Daoy (cell line): ENCODE results near the gene TPCN2. TPM values are rescaled to one million over a fixed set of nuclear protein-coding genes. Genes with fewer than 3 reads are reported as not detected.
"Not testable (repeated sequence)": the region's sequence is repeated elsewhere in the genome, so short reads cannot be mapped to it uniquely, and the experiment has no call there.

ENCODE experiments used
- DNase-seq: peaks from one replicate; pipeline ENCODE4 v3.0.0-alpha.2; 2015; ENCODE audit warnings: low read depth
- total RNA-seq: library from RNA; depleted of rRNA; stranded (reverse); fragments of >200 nt; shearing (Covaris generic); gene quantifications from 2 replicates; pipeline ENCODE4 v1.2.3, GENCODE V29; 2014; rRNA removed

Gene TPCN2
- total RNA-seq: 3.3 TPM in 2 replicates

GRCh38 chr11:69048694-69049489 is at the start of gene TPCN2:
TSS of gene TPCN2 (plus strand) at chr11:69048932. CDS start at chr11:69048998, 66 bp downstream.
- DNase-seq: peak; percentile 96

GRCh38 chr11:68999093-68999747 is 49.5 kb upstream of the TPCN2 start:
- DNase-seq: no peak

GRCh38 chr11:68999748-69000355 is 48.9 kb upstream of the TPCN2 start:
- DNase-seq: not testable (repeated sequence)

- no peak for DNase-seq
These were observed 48.3 kb upstream of the TPCN2 start for GRCh38 chr11:69000391-69000790.

GRCh38 chr11:69000831-69001242 is 47.9 kb upstream of the TPCN2 start:
- DNase-seq: peak; percentile 77

- DNase-seq: no peak
These were observed 47.3 kb upstream of the TPCN2 start for GRCh38 chr11:69001243-69002081.

GRCh38 chr11:69002110-69002569 is 46.6 kb upstream of the TPCN2 start:
- no peak for DNase-seq

GRCh38 chr11:69002570-69003231 is 46.0 kb upstream of the TPCN2 start:
- no peak for DNase-seq

GRCh38 chr11:69003301-69003865 is 45.3 kb upstream of the TPCN2 start:
- DNase-seq: no peak

- no peak for DNase-seq
These were observed 44.8 kb upstream of the TPCN2 start for GRCh38 chr11:69003866-69004367.

- no peak for DNase-seq
These were observed 44.1 kb upstream of the TPCN2 start for GRCh38 chr11:69004411-69005182.

- no peak for DNase-seq
These were observed 43.5 kb upstream of the TPCN2 start for GRCh38 chr11:69005183-69005630.

GRCh38 chr11:69005631-69006368 is 42.9 kb upstream of the TPCN2 start:
- no peak for DNase-seq

- no peak for DNase-seq
These were observed 41.9 kb upstream of the TPCN2 start for GRCh38 chr11:69006816-69007215.

- DNase-seq: no peak
These were observed 40.8 kb upstream of the TPCN2 start for GRCh38 chr11:69007975-69008381.

- peak; percentile 96 for DNase-seq
These were observed 39.8 kb upstream of the TPCN2 start for GRCh38 chr11:69008737-69009440.

- DNase-seq: peak; percentile 33
These were observed 39.1 kb upstream of the TPCN2 start for GRCh38 chr11:69009441-69010211.
